ENCODE data around the gene C1orf115.
"Not testable (repeated sequence)": the region's sequence is repeated elsewhere in the genome, so short reads cannot be mapped to it uniquely, and the experiment has no call there.

Gene C1orf115

DNA sequence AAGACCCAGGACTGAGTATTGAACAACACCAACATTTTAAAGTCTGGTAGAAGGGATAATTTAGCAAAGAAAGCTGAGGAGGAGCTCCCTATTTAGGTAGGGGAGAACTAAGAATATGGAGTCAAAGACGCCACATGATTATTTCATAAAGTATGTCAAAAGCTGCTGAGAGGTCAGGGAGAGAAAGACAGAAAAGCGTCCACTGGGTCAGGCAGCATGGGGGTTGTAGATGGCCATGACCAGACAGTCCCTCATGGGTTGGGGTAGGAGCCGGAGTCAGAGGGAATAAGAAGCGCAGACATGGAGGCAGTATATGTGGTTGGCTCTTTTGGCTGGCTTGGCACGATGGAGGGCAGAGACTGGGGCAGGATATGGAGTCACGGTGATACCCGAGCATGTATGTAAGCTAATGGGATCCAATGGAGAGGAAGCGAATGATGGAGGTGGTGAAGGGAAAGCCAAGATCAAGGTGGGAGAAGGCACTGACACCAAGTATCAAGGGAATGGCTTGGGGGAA lies 4.8 kb downstream of the C1orf115 start:
- DNase-seq (ENCODE audit: low spot score) = no peak

DNA sequence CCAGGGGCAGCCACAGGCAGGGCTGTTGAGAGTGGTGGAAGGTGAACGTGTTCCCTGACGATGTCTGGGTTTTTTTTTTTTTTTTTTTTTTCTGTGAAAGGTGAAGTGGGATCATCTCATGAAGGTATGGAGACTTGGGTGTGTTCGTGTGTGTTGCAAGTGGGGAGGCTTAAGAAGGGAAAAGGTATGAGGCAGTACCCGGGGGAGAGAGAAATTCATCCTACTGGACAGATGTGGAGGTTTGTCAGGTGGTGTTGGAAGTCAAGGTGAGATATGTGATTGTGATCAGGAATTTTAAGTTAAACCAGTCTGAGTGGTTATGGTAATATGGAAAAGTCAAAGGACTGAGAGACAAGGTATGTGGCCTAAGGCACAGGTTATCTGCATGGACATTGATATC lies 5.3 kb downstream of the C1orf115 start:
- no peak for DNase-seq (ENCODE audit: low spot score)

DNA sequence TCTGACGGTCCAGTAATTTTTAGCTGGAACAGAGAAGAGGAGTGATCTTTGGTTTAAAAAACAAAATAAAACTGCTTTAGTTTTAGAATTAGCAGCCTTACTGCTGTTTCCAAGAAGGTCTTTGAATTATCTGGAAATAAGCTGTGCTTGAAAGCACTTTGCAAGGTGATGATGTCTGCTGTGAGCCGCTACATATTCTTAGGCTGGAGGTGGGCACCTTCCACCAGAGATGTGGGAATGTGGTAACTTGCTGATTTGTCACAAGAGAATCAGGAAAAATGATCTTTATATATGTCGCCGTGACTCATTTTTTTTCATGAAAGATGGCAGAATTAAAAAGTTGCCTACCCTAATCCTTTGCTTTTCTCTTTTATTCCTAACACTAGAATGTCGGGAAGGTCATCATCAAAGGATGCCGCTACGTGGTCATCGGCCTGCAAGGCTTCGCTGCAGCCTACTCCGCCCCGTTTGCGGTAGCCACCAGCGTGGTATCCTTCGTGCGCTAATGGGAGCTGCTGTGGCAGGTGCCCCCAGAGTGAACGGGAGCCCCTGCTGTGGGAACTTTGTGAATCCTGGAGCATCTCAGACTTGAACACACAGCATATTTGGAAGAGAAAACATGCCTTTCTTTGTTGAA lies 6.2 kb downstream of the C1orf115 start:
- no peak for DNase-seq (ENCODE audit: low spot score)

DNA sequence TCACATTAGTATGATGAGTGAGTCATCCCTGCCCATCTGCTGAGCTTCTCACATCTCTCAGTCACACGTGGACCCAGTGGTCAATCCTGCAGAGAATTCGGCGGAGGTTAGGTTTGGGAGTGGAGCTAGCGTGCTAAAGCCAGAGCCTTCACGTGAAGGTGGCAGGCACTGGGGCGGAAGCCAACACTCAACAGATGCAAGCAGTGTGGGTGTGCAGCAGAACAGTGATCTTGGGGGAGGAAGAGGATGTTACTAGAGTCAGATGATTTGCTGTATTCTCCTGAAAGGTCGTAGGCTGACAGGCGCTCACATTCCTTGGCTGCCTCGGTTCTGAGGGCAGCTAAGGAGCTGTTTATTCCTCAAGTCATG lies 6.7 kb downstream of the C1orf115 start:
- no peak for DNase-seq (ENCODE audit: low spot score)

DNA sequence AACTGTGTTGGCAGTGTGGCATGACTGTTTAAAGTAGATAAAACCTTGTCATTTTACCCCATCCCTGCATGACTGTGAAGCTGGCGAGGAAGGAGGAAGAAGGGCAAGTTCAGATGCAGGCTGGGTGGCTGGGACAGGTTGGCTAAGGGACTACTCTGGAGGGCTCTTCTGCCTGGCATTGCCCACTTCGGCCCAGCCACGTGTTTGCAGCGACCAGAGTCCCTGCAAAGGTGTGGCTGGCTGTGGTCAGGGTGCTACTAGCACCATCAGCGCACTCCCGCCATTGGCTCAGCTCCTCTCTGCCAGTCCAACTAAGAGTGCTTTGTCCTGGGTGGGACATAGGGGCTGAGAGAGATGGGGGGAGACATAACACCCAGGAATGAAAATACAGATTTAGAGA lies 7.2 kb downstream of the C1orf115 start:
- no peak for DNase-seq (ENCODE audit: low spot score)

DNA sequence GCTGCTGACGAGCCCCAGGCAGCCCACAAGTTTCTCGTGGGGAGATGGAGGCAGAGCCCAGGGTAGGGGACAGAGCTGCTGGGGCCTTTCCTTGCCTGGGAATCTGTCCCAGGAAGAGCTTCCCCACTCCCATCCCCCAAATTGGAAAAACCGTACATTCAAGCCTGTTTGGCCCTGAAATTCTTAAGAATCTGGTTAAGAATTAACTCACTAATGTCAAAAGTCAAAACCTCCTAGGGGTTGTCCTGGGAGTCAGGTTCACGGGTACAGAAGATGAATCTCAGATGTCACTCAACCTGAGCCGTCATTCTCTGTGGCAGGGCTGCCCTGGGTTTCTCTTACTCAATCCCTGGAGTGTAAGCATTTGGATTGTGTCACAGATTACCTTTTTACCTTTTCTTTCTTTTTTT lies 8.4 kb downstream of the C1orf115 start:
- no peak for DNase-seq (ENCODE audit: low spot score)

DNA sequence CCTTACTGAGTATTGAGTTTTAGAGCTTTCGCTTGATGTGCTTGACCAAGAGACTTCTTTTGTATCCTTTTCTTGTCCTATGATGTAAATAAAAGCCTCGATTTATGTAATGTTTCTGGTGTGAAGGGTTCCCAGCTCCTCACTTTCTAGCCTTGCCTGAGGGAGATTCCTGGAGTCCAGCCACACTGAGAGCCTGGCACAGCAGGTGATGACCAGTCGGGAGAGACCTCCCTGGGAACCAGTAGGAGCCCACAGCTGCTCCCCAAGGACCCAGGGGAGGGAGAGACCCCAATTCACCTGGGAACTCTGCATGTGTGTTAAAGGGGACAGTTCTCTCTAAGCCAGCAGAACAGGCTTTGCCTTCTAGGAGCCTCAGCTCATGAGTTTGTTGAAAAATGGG lies 8.9 kb downstream of the C1orf115 start:
- no peak for DNase-seq (ENCODE audit: low spot score)

DNA sequence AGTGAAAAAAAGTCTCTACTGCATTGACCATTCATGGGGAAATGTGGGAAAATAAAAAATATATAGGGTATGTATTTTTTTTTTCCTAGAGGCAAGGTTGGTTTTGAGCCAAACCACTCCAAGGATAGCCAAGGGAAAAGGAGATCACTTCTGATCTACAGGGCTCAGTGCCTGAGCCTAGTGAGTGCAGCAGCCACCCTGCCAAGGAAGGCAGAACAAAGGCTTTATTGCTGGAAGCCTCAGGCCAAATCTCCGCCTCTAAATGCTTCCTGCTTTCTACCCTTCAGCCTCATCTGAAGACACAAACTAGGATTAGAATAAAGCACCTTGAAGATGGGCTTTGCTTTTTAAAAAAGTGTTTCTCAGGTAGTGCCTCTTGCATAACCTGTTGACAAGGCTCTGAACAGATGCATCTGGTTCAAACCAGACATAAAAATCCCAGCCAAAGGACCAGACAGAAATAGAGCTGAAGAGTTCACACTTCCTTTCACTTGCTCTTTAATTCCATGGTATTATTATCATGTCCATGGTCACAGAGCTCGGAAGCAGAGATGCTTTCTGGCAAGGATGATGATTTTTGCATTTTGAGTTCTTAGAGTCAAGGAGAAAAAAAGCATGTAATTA lies 10.5 kb downstream of the C1orf115 start:
- no peak for DNase-seq (ENCODE audit: low spot score)

DNA sequence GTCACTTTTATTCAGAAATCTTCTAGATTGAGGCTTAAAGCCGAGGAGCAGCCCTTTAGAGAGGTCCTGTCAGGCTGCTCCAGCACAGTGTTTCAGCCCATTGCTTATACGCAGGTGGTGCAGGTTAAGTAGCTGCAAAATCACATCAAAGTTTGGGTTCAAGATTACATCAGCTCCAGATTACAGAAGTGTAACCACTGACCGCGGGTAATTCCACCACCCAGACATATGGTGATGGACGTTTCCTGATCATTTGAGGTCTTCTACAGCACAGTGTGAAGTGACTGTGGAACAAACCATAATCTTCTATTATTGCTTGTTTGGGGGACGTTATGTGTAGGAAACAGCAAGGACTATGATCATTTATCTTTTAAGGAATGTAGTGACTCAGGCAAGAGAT lies 11.8 kb downstream of the C1orf115 start:
- no peak for DNase-seq (ENCODE audit: low spot score)

DNA sequence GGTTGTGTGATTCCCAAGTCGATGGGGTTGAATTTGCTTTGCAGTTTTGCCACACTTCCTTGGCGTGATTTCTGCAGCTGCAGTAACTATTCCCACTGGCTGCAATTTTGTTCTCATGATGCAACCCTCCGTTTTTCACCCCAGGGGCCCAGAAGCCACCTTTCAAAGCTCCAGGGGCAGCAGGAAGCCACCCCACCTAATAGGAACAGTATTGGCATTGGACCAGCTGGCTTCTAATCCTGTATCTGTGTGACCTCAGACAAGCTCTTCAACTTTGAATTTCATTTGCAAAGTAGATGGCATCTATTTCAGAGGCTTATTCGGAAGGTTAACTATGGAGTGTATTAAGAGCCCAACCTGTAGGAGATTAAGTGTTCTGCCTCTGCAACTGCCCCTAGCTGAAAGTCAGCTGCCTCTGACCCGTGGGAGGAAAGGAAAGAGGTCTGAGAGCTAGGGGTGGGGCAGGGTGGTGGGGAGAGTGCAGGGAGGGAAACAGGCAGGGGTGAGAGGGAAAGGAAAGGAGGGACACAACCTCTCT lies 12.6 kb downstream of the C1orf115 start:
- no peak for DNase-seq (ENCODE audit: low spot score)

DNA sequence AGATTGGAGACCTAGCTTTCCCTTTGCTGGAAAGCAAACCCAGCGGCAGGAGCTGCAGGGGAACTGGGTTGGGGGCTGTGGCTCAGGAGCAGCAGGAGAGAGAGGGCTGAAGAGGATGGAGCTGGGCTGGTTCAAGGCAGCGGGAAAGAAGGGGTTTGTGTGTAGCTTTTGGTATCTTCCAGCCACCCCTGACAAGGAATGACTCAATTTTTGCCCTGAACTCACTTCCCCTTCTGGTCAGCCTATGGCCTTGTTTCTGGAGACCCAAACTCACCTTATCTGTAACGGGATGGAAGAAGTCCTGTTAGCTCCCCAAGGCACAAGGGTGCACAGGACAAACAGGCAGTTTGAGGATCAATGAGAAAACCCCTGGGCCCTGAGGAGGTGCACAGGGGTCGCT lies 13.1 kb downstream of the C1orf115 start:
- no peak for DNase-seq (ENCODE audit: low spot score)

DNA sequence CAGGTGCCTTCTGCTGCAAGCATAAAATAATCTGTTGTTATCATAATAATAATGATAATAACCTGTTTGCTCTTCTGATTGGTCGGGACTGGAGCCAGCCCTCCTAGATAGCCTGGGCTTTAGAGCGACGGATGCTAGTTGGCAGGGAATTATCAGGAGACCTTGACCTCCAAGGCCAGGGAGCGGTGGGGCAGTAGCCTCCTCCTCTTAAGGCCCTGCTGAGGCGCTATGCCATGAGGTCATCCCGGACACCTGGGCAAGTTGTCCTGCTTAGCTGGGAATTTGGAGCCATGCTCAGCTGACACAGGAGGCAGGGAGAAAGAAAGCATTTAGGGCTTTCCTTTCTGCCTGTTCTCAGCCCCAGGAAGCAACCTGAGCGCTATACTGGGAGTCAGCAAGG lies 15.6 kb downstream of the C1orf115 start:
- no peak for DNase-seq (ENCODE audit: low spot score)

DNA sequence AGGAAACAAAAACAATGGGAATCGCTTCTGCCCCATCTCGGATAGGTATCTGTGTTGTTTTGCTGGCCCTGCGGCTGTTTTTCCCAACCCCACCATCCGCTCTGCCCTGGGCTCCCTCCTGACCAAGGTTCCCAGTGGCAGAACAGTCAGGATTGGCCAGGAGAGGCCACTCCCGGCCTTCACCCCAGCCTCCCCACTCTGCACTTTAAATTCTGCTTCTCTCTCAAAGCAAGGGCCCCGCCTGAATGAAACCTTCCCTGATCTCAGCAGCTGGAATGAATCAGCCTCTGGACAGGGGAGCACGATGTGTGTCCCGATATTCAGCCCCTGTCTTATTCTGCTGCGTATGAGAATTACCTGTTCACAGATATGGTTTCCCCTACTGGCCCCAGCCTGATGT lies 16.3 kb downstream of the C1orf115 start:
- no peak for DNase-seq (ENCODE audit: low spot score)

DNA sequence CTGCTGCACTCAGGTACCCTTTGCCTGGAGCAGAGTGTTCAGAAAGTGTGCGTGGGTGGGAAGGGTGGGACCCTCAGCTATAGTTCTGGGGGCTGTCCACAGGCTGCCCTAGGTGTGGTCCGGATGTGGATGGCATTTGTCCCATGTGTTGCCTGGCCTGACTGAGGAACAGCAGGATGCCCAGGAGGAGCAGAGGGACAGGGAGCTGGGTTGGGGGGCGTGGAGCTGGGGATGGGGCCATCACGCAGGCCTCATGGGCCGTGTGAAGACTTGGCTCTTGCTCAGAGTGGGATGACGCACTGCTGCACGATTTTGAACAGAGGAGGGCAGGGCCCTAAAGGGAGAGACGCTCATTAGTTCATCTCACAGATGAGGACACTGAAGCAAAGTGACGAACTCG lies 17.0 kb downstream of the C1orf115 start:
- DNase-seq (ENCODE audit: low spot score) = no peak

DNA sequence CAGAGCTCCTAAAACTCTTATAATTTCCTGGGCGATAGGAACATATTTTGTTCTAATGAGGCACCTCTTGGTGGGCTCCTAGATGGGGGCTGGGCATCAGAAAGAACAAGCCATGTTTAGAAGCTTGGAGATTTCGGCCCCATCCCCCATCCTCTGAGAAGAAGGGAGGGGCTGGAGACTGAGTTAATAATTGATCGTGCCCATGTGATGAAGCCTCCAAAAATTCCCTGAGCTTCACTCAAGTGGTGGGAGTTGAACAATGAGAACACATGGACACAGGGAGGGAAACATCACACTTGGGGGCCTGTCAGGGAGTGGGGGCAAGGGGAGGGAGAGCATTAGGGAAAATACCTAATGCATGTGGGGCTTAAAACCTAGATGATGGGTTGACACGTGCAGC lies 18.1 kb downstream of the C1orf115 start:
- no peak for DNase-seq (ENCODE audit: low spot score)

DNA sequence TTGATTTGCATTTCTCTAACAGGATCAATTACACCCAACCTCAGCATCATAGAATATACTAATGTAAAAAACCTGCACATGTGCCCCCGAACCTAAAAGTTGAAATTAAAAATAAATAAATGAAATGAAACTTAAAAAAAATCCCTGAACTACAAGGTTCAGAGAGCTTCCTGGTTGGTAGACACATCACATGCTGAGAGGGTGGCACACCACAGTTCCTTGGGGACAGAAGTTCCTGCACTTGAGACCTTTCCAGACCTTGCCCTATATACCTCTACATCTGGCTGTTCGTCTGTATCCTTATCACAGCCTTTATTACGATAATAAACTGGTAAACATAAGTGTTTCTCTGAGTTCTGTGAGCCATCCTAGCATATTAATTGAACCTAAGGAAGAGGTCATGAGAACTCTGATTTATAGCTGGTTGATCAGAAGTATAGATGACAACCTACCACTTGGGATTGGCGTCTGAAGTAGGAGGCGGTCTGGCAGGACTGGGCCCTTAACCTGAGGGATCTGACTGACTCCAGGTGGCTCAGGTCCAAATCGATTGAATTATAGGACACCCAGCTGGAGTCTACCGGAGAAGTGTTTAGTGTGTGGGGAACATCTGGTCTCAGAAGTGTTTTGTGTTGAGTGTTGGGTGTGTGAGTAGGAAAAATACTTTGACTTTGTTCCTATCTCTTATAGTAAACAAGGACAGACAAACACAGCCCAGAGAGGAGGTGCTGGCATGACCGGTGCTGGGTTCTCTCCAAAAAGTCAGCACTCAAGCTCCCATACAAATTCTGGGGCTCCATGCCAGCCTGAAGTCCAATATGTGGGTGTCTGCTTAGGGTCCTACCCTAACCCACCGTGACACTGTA lies 19.0 kb downstream of the C1orf115 start:
- no peak for DNase-seq (ENCODE audit: low spot score)

DNA sequence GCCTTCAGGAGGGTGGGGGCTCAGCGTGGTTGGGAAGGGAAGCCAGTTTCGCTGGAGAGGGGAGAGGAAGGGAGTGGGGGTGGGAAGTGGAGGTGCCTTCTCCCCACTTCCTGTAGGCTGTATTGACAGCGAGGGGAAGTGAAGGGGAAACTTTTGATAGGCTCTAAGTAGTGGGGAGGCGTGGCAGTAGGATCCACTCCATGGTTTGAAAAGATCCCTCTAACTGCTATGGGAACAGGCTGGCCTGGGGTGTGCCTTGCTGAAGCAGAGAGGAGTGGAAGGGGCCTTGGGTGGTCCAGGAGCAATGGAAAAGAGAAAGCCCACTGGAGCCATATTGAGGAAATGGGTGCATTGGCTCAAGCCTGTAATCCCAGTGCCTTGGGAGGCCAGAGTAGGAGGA lies 20.2 kb downstream of the C1orf115 start:
- DNase-seq (ENCODE audit: low spot score) = no peak

DNA sequence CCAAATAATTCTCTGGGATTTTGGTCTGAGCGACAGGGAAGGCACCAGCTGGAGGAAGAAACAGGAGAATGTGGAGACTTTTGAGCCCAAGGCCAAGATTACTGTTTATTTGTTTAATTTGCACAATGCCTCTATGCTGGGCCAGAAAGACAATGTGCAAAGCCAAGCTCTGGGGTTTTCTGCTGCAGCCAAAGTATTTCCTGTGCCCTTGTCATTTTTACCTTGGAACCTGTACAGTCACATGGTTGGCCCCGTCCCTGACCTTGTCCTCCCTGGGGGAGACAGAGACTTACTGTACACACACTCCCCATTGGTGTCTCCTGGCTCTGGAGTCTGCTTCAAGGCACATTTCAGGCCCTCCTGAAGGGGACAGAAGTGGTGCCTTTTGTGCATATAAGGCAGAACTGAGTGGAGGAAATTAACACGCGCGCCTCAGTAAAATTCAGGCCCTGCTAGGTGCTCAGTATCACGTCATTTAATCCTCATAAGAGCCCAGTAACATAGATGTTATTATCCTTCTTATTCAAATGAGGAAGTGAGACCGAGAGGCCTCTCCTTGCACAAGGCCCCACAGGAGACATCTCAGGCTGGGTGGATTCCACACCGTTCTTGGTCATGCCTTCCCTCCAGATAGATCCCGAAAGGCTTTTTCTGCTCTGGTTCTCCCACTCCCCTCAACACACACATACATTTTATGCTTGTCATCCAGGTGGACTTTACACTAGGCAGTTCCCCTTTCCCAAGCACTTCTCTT lies 21.1 kb downstream of the C1orf115 start:
- DNase-seq (ENCODE audit: low spot score) = no peak

DNA sequence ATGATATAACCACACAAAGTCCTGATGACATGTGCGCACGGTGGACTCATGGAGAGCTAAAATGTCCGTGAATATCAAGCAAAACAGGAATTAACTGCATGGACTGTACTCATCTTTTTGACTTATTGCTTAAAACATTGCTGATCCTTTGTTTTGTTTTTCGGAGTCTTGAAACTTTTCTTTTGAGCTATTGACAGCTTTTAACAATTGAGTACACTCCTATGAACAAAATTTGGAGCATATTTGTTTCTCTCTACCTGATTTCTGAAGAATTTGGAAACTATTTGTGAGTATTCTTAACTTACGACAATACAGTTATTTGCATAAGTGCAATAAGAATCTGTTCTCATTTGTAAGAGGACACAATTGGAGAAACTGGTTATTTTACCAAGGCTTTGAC lies 25.8 kb downstream of the C1orf115 start:
- DNase-seq (ENCODE audit: low spot score) = not testable (repeated sequence)

DNA sequence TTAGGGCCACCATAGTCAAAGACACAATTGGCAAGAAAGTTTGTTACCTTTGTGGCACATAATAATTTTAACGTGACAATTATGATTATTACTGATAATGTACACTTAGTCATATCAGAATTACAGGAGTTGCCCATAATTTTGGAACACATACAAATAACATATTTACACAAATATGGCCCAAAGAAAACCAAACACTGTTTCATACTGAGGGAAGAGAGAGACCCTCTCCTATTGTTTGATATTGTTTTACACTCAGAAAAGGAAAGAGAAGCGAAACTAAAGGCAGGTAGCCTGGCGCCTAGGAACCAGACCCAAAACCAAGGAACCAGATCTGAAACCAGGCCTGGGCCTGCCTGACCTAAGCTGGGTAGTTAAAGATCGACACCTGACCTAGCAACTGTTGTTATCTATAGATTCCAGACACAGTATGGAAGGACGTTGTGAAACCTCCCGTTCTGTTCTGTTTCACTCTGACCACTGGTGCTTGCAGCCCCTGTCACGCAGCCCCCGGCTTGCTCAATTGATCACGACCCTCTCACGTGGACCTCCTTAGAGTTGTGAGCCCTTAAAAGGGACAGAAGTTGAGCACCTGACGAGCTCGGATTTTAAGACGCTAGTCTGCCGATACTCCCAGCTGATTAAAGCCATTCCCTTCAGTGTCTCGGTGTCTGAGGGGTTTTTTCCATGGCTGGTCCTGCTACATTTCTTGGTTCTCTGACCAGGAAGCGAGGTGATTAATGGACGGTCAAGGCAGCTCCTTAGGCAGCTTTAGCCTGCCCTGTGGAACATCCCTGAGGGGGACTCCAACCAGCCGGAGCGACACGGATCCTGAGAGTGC lies 27.9 kb downstream of the C1orf115 start:
- DNase-seq (ENCODE audit: low spot score) = no peak

DNA sequence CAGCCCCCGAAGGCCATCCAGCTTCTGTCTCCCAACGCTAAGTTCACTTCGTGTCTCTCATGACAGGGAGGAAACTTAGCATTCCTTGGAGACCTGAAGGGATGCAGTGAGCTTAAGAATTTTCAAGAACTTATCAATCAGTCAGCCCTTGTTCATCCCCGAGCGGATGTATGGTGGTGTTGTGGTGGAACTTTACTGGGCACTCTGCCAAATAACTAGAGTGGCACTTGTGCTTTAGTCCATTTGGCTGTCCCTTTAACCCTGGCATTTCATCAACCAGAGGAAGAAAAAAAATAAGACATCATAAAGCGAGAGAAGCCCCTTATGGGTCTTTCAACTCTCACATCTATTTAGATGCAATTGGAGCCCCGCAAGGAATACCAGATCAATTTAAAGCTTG lies 31.1 kb downstream of the C1orf115 start:
- DNase-seq (ENCODE audit: low spot score) = not testable (repeated sequence)
